Kidney epithelial cell (primary cell): ENCODE data around the gene PER1. TPM values are rescaled to one million over a fixed set of nuclear protein-coding genes. Genes with fewer than 3 reads are reported as not detected.

Source experiments
- DNase-seq: peaks from one replicate; pipeline ENCODE4 v3.0.0-alpha.2; 2010; ENCODE audit warnings: low read depth
- H3K27me3 ChIP-seq: 2 replicates; pipeline ENCODE4 v1.6.0; 2011; ENCODE audit warnings: low read length; ENCODE audit not compliant: control insufficient read depth, insufficient read depth
- H3K36me3 ChIP-seq: 2 replicates; pipeline ENCODE4 v1.5.1; 2011; ENCODE audit warnings: low read length; ENCODE audit not compliant: control insufficient read depth, insufficient read depth
- H3K4me3 ChIP-seq: 2 replicates; pipeline ENCODE4 v1.5.1; 2011; ENCODE audit warnings: low read depth, mild to moderate bottlenecking, control low read depth, low read length
- total RNA-seq: library from RNA; depleted of rRNA; stranded (reverse); fragments of >200 nt; gene quantifications from 2 replicates; pipeline ENCODE4 v1.2.3, GENCODE V29; 2015
- TF ChIP-seq, protein P1 (sequence below): IDR thresholded peaks from 2 replicates; pipeline ENCODE4 v1.5.1; 2011; ENCODE audit warnings: mild to moderate bottlenecking, moderate library complexity, low read length, control low read depth, inconsistent platforms; ENCODE audit not compliant: insufficient read depth, poor library complexity, severe bottlenecking

PER1 gene
- total RNA-seq, 1 donor from 2014 or later, result 11.0 TPM

DNA sequence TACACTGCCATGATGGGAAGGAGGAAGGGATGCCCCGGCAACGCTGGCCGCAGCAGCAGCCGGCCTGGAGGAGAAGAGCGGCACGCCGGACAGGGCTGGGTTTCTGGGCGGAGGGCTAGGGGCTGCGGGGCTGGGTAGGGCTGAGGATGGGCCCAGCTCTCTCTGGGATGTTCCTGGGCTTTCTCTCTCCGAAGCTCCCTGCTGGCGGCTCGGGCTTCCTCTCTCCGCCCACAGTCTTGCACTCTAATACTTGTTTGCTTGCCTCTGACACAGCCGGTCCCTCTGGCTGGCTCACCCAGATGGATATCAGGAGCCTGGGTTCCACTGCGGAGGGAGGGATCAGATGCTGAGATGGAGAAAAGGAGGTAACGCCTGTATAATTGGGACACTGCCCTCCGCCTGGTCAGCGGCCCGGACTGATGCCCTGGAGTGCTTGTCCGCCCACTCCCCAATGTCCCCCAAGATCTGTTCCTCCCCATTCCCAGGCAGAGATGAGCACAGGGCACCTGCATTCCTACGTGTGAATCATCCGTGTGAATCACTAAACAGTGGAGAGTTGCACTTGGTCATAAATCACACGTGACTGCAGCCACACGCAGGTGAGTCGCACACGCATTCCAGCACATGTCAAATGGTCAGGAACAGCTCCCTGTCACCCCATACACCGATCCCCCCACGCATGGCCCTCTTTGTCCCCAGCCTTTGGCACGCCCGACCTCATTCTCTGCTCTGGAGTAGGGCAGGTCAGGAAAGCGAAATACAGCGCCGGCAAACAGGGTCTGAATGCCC is 34.0 kb downstream of the PER1 start, which contains the start of gene ALOXE3:
Gene ALOXE3 (minus strand): TSS at position 535 of the 789 bp plus-strand sequence. CDS start 524 bp downstream, at position 11.
- peaks cover 26% of the 10 kb centered on the region for H3K27me3 ChIP-seq
- TF ChIP-seq, protein P1, sequence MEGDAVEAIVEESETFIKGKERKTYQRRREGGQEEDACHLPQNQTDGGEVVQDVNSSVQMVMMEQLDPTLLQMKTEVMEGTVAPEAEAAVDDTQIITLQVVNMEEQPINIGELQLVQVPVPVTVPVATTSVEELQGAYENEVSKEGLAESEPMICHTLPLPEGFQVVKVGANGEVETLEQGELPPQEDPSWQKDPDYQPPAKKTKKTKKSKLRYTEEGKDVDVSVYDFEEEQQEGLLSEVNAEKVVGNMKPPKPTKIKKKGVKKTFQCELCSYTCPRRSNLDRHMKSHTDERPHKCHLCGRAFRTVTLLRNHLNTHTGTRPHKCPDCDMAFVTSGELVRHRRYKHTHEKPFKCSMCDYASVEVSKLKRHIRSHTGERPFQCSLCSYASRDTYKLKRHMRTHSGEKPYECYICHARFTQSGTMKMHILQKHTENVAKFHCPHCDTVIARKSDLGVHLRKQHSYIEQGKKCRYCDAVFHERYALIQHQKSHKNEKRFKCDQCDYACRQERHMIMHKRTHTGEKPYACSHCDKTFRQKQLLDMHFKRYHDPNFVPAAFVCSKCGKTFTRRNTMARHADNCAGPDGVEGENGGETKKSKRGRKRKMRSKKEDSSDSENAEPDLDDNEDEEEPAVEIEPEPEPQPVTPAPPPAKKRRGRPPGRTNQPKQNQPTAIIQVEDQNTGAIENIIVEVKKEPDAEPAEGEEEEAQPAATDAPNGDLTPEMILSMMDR, result no peak
- H3K4me3 ChIP-seq, result peak within 1 kb of the TSS; percentile 46
- DNase-seq, result no peak
- no peaks in the 10 kb centered on the region for H3K36me3 ChIP-seq

DNA sequence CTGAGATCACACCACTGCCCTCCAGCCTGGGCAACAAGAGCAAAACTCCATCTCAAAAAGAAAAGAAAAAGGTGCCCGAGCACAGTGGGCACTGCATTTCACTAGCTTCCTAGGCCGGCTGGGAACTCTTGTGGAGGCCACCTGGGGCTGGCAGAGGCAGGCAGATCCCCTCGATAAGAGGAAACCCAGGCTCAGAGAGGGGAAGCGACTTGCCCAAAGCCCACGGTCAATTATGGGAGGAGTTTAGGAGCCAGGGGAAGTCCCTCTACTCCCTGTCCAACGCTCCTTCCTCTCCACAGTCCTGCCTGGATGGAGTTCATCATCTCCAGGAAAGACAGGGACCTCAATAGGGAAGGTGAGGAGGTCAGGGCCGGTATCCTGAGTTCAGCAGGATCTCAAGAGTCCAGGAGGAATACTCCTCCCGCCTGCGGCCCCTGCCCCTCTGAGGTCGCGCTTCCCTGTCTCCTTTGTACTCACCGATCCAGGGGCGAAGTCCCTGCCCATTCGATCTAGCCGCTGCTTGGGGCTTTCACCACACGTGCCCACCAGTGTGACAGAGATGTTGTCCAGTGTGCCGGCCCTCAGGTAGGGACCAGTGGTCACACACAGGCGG is 34.7 kb downstream of the PER1 start:
- TF ChIP-seq, protein P1, result no peak
- no peaks in the 10 kb centered on the region for H3K36me3 ChIP-seq
- peak overlapping the region; percentile 46 for H3K4me3 ChIP-seq
- DNase-seq, result no peak
- peaks cover 19% of the 10 kb centered on the region for H3K27me3 ChIP-seq

DNA sequence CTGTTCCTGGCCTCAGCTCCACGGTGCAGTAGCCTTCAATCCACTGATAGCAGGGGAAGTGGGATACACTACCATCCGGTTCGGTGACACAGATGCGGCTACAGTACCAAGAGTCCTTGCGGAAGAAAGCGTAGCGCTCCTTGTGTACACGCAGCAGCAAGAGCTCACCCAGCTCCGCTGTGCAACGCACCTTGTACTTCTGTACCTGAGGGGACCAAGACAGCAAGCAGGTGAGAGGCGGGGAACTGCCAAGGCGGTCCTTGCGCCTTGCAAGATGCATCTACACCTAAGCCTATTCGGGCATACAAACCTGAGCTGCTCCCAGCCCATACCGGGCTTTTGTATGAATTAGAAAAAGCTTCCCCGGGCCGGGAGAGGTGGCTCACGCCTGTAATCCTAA is 35.4 kb downstream of the PER1 start:
- no peak overlapping the region for H3K4me3 ChIP-seq
- H3K36me3 ChIP-seq, result no peaks in the 10 kb centered on the region
- H3K27me3 ChIP-seq, result peaks cover 17% of the 10 kb centered on the region
- DNase-seq, result no peak
- TF ChIP-seq, protein P1, result no peak

DNA sequence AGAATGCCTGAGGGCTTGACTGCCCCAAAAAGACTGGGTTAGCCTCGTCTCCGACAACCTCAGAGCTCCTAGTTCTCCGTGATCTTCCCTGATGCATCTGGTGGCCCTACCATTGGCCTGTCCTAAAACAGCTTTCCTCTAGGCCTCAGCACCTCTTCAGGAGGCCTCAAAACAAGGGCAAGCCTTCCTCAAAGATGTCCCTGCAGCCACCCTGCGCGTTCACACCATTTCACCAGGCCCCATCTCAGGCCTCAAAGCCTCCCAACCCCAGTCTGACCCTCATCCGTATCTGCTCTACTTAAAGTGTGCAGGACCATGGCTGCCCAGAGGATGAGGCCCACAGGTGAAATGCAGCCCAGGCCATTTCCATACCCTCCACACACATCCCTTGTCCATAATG is 41.3 kb downstream of the PER1 start:
- DNase-seq, result no peak
- no peak overlapping the region for H3K4me3 ChIP-seq
- no peaks in the 10 kb centered on the region for H3K36me3 ChIP-seq
- TF ChIP-seq, protein P1, result no peak
- H3K27me3 ChIP-seq, result peaks cover 33% of the 10 kb centered on the region

DNA sequence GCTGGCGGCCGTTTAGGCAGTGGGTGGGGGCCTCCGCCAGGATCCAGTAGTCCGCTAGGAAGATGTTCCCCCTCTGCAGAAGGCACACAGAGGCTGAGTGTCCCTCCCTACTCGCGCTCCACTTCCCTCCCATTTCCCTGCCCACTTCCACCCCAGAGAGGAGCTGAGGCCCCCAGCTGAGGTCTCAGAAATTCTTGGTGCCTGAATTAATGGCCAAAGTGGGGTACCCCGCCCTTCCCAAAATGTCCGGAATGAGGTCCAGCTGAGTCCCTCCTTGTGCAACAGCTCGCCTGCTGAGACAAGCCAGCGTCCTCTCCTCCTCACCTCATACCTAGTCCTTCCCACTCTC is 41.8 kb downstream of the PER1 start:
- H3K36me3 ChIP-seq, result no peaks in the 10 kb centered on the region
- TF ChIP-seq, protein P1, result no peak
- H3K27me3 ChIP-seq, result peaks cover 29% of the 10 kb centered on the region
- no peak for DNase-seq
- no peak overlapping the region for H3K4me3 ChIP-seq
